ENCODE results near the gene KCNJ5.

GRCh38 chr11:128940156-128940555 is 49.0 kb downstream of the KCNJ5 start:
- TF ChIP-seq CTCF (conservative IDR thresholded peaks at IDR 0.05), result no peak
- no peak for TF ChIP-seq ZFX (IDR thresholded peaks at IDR 0.05)

Measured in C4-2B (cell line).